22Rv1 (cell line): ENCODE measurements around the gene LMNA.

Experiments
- CTCF ChIP-seq: fragments of 450-650 bp; IDR thresholded peaks from 2 replicates; pipeline ENCODE4 v1.5.1; 2017; ENCODE audit warnings: mild to moderate bottlenecking
- ZFX ChIP-seq: fragments of 450-650 bp; IDR thresholded peaks from 2 replicates; pipeline ENCODE4 v1.6.1; 2017; ENCODE audit warnings: antibody characterized with exemption, borderline replicate concordance

GRCh38 chr1:156067262-156067661 is 47.2 kb upstream of the LMNA start:
- TF ChIP-seq CTCF (no peak), ZFX (no peak)
